Thyroid gland (tissue), 4 donors: ENCODE measurements around the gene F2RL2. TPM values are rescaled to one million over a fixed set of nuclear protein-coding genes. Genes with fewer than 3 reads are reported as not detected.
"Not testable (repeated sequence)": the region's sequence is repeated elsewhere in the genome, so short reads cannot be mapped to it uniquely, and the experiment has no call there.

Experiments used
- DNase-seq, 2 donors: peaks; one replicate each; pipeline ENCODE4 v3.0.0-alpha.2; 2019
- H3K27ac ChIP-seq, 3 donors: fragments of 200-600 bp; sonication (generic); 1 replicate in 2 of 3; 2 replicates in 1 of 3; pipeline ENCODE4 v1.5.1; 2016 to 2019; ENCODE audit warnings: mild to moderate bottlenecking in 1 of 3, moderate library complexity in 1 of 3
- H3K27me3 ChIP-seq: fragments of 200-600 bp; sonication (generic); one replicate; pipeline ENCODE4 v1.5.1; 2019
- H3K36me3 ChIP-seq, 2 donors: fragments of 200-600 bp; sonication (generic); one replicate each; pipeline ENCODE4 v1.5.1; 2016 to 2019
- H3K4me1 ChIP-seq, 2 donors: fragments of 200-600 bp; sonication (generic); one replicate each; pipeline ENCODE4 v1.5.1; 2017 to 2019
- H3K4me3 ChIP-seq, 3 donors: fragments of 200-600 bp; sonication (generic); replicated peaks in 1 of 3; 1 replicate in 2 of 3; 2 replicates in 1 of 3; pipeline ENCODE4 v1.5.1; 2016; ENCODE audit warnings: mild to moderate bottlenecking in 1 of 3
- H3K9me3 ChIP-seq: fragments of 200-600 bp; sonication (generic); one replicate; pipeline ENCODE4 v1.5.1; 2017
- CTCF ChIP-seq, 6 experiments: fragments of 200-600 bp in 3 of 6; fragments of 450-650 bp in 3 of 6; sonication (generic) in 3 of 6; IDR thresholded peaks; one replicate each; pipeline ENCODE4 v1.5.1; 2016 to 2019; ENCODE audit warnings: antibody characterized with exemption in 6 of 6, mild to moderate bottlenecking in 2 of 6, inconsistent platforms in 1 of 6, moderate library complexity in 1 of 6
- POLR2A ChIP-seq, 2 donors: fragments of 450-650 bp; IDR thresholded peaks; one replicate each; pipeline ENCODE4 v1.6.1; 2017; ENCODE audit warnings: antibody characterized with exemption in 2 of 2, mild to moderate bottlenecking in 2 of 2, moderate library complexity in 1 of 2
- WGBS, 2 donors: methylation state at CpG; one replicate each; pipeline ENCODE4 v1.1.5; 2017; 5-methylcytosine and 5-hydroxymethylcytosine counted together
- intact Hi-C: fragments of 100-400 bp; cut with DNase I; formaldehyde crosslinking; loops from one replicate; pipeline ENCODE4 v1.15.1; 2023
- total RNA-seq, 4 donors: library from RNA; depleted of rRNA; stranded (reverse); fragments of >200 nt; gene quantifications; one replicate each; pipeline ENCODE4 v1.2.3, GENCODE V29; 2016

The F2RL2 gene
- total RNA-seq, 4 donors from 2014 or later, result 0.13 to 0.73 (median 0.33) TPM

GRCh38 chr5:76607353-76607871 lies 15.8 kb downstream of the F2RL2 start:
- DNase-seq, result no peak
- Histone ChIP-seq H3K4me3 (no peak overlapping the region), H3K27me3 (no peaks in the 10 kb centered on the region), H3K27ac (no peak overlapping the region), H3K9me3 (no peaks in the 10 kb centered on the region), H3K36me3 (peaks cover 0 to 5% of the 10 kb centered on the region in 2 donors), H3K4me1 (no peaks in the 10 kb centered on the region)
- intact Hi-C loops, result no loop called here
- no peak for TF ChIP-seq CTCF (IDR thresholded peaks at IDR 0.05)
- no peak for TF ChIP-seq POLR2A (IDR thresholded peaks at IDR 0.05)
- 63 to 80% methylated on average over 9 of the region's 9 CpGs for WGBS, 2 donors

GRCh38 chr5:76606701-76607100 lies 16.5 kb downstream of the F2RL2 start:
- WGBS, 2 donors, result 71 to 88% methylated on average over 2 of the region's 2 CpGs
- H3K4me1 ChIP-seq, result no peaks in the 10 kb centered on the region
- no peak for DNase-seq
- intact Hi-C loops, result no loop called here
- TF ChIP-seq CTCF (IDR thresholded peaks at IDR 0.05) (no peak), POLR2A (IDR thresholded peaks at IDR 0.05) (no peak)
- H3K4me3 ChIP-seq, result no peak overlapping the region
- H3K27ac ChIP-seq, result no peak overlapping the region
- H3K27me3 ChIP-seq, result no peaks in the 10 kb centered on the region
- no peaks in the 10 kb centered on the region for H3K9me3 ChIP-seq
- peaks cover 0 to 5% of the 10 kb centered on the region in 2 donors for H3K36me3 ChIP-seq

GRCh38 chr5:76604838-76605237 lies 18.4 kb downstream of the F2RL2 start:
- H3K27me3 ChIP-seq, result no peaks in the 10 kb centered on the region
- no peak for DNase-seq
- no peaks in the 10 kb centered on the region for H3K36me3 ChIP-seq
- H3K9me3 ChIP-seq, result no peaks in the 10 kb centered on the region
- no peak overlapping the region for H3K4me3 ChIP-seq
- intact Hi-C loops, result loop anchor here (5.0 kb wide), 1 partner anchor 167 kb away; no protein-coding TSS in a partner anchor
- WGBS, 2 donors, result 43 to 90% methylated on average over 2 of the region's 2 CpGs
- no peaks in the 10 kb centered on the region for H3K4me1 ChIP-seq
- no peak overlapping the region for H3K27ac ChIP-seq
- TF ChIP-seq CTCF (IDR thresholded peaks at IDR 0.05), result no peak
- TF ChIP-seq POLR2A (IDR thresholded peaks at IDR 0.05), result no peak

GRCh38 chr5:76603991-76604390 lies 19.2 kb downstream of the F2RL2 start:
- WGBS, 2 donors, result 89 to 91% methylated on average over 1 of the region's 1 CpG
- H3K4me1 ChIP-seq, H3K4me3 ChIP-seq, H3K36me3 ChIP-seq, H3K27me3 ChIP-seq, H3K9me3 ChIP-seq, H3K27ac ChIP-seq, DNase-seq: not testable (repeated sequence)
- intact Hi-C loops, result loop anchor here (5.0 kb wide), 1 partner anchor 168 kb away; no protein-coding TSS in a partner anchor

- DNase-seq, result no peak
- H3K9me3 ChIP-seq, result no peaks in the 10 kb centered on the region
- H3K4me1 ChIP-seq, result no peaks in the 10 kb centered on the region
- 84 to 86% methylated on average over 2 of the region's 2 CpGs for WGBS, 2 donors
- TF ChIP-seq POLR2A (IDR thresholded peaks at IDR 0.05) (no peak), CTCF (IDR thresholded peaks at IDR 0.05) (no peak)
- intact Hi-C loops, result loop anchor here (5.0 kb wide), 1 partner anchor 170 kb away; no protein-coding TSS in a partner anchor
- H3K27ac ChIP-seq, result no peak overlapping the region
- H3K27me3 ChIP-seq, result no peaks in the 10 kb centered on the region
- no peaks in the 10 kb centered on the region for H3K36me3 ChIP-seq
- no peak overlapping the region for H3K4me3 ChIP-seq
These were observed 21.0 kb downstream of the F2RL2 start for GRCh38 chr5:76602094-76602726.
